Dedifferentiated amniotic fluid mesenchymal stem cell (primary cell): ENCODE measurements around the gene CHRM4.
A peak's percentile ranks its signal among the peaks of the same experiment; 100 is the strongest.
"Not testable (repeated sequence)": the region's sequence is repeated elsewhere in the genome, so short reads cannot be mapped to it uniquely, and the experiment has no call there.

Source experiments
- DNase-seq: peaks from one replicate; pipeline ENCODE4 v3.0.0-alpha.2; 2016; ENCODE audit errors: extremely low spot score

Gene CHRM4

DNA sequence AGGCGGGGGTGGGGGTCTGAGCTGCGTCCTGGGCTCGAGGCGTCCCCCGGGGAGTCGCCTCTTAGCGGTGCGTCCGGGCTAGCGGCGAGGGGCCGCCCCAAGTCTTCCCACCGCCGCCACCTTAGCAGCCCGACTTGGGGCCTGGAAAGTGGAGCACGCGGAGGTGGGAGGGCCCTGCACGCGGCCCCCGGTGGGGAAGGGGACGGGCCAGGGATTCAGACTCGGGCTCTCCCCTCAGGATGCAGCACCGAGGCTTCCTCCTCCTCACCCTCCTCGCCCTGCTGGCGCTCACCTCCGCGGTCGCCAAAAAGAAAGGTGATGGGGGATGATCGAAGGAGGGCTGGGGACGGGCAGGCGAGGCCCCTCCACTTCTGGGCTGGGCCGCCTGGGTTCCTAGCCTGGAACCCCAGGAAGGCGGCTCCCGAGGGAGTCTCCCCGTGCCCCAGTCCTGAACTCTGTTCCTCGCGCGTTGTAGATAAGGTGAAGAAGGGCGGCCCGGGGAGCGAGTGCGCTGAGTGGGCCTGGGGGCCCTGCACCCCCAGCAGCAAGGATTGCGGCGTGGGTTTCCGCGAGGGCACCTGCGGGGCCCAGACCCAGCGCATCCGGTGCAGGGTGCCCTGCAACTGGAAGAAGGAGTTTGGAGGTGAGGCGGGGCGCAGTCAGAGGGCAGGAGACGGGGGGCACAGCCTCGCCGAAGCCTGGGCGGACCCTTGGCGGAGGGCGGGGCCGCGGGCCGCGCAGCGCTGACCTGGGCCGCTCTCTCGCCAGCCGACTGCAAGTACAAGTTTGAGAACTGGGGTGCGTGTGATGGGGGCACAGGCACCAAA lies 9.5 kb downstream of the CHRM4 start:
- DNase-seq: no peak

DNA sequence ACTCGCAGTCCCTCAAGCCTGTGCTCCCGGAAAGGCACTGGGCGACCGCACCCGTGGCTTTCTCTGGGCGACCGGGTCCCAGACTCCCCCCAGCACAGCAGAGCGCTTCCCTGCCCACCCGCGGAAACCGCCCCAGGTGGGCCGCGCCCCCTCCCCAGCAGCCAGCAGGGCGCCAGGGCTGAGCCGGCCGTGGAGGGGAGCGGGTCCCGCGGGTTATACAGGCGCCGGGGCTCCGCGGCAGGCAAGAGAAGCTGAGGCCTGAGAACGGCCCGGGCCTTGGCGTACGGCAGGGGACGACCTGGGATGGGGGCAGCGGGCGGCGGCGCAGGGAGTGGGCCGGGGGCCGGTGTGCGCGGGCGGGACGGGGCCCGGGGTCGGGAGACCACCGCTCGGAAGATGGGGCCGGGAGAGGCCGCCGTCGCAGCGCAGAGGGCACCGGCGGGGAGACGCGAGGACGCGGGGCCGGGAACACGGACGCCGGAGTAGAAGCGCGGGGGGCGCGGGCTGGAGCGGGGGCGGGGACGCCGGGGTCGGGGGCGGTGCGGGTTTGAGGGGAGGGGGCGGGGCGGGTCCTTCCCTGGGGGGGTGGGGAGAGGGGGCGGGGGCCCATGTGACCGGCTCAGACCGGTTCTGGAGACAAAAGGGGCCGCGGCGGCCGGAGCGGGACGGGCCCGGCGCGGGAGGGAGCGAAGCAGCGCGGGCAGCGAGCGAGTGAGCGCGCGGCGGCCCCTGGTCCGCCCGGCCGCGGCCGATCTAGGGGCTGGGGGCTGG lies 10.3 kb downstream of the CHRM4 start, which contains the start of gene MDK:
TSS of gene MDK (plus strand) at position 622 of the 771 bp plus-strand sequence. CDS start 389 bp downstream, outside the sequence.
- no peak for DNase-seq

DNA sequence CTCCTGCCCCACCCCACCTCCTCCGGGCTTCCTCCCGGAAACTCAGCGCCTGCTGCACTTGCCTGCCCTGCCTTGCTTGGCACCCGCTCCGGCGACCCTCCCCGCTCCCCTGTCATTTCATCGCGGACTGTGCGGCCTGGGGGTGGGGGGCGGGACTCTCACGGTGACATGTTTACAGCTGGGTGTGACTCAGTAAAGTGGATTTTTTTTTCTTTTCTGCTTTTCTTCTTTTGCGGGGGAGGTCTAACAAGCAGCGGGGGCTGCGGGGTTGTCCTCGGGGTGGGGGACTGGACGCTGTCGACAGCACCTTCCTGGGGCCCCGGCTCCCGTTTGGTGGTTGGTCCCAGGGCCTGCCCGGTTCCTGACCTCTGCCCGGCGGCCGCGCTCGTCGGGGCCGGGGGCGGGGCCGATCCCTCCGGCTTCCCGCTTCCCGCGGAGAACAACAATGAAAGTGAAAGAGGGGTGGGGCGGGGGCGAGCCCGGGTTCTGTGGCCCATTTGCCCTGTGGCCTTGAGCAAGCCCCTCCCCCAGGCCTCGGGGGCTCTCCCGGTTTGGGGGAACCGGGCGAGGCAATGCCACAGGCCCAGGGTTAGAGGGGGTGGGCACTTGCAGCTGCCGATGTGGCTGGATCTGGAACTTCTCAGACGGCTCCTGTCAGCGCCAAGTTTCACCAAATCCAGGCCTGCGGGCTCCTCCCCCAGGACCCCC lies 11.1 kb downstream of the CHRM4 start:
- DNase-seq: no peak

DNA sequence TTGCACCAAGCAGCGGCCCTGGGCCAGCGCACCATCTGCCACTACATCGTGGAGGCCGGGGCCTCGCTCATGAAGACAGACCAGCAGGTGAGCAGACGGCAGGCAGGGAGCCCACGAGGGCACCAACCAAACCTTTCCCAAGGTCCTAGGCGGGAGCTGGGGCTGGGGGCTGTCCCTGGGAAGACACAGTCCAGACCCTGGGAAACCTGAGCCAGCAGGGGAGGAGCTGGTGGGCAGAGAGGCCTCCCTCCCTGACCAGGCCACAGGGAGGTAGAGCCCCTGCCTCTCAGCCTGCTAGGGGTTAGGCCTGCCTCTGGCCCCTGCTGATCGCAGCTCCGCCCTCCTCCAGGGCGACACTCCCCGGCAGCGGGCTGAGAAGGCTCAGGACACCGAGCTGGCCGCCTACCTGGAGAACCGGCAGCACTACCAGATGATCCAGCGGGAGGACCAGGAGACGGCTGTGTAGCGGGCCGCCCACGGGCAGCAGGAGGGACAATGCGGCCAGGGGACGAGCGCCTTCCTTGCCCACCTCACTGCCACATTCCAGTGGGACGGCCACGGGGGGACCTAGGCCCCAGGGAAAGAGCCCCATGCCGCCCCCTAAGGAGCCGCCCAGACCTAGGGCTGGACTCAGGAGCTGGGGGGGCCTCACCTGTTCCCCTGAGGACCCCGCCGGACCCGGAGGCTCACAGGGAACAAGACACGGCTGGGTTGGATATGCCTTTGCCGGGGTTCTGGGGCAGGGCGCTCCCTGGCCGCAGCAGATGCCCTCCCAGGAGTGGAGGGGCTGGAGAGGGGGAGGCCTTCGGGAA lies 11.9 kb downstream of the CHRM4 start:
- DNase-seq: not testable (repeated sequence)

DNA sequence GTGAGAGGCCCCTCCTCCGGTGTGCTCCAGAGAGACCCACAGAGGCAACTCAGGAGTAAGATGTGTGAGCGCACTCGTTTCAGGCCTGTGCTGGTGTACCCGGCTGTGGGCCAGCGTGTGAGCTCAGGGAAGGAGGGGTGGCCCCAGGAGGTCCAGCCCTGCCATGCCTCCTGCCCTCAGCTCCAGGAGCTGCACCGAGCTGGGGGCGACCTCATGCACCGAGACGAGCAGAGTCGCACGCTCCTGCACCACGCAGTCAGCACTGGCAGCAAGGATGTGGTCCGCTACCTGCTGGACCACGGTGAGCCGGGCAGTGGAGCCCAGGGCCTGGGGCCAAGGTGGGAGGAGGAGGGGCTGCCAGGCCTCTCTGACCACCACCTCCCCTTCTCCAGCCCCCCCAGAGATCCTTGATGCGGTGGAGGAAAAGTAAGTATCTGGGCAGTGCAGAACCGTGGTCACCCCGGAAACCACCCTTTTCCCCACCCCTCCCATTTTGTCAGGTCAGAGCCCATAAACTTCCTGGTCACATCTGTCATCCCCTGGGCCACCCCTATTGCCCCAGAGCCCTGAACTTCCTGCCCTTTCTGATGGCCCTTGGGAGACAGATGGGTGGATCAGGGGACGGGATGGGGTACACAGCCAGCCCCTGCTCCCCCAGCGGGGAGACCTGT lies 12.6 kb downstream of the CHRM4 start:
- no peak for DNase-seq

DNA sequence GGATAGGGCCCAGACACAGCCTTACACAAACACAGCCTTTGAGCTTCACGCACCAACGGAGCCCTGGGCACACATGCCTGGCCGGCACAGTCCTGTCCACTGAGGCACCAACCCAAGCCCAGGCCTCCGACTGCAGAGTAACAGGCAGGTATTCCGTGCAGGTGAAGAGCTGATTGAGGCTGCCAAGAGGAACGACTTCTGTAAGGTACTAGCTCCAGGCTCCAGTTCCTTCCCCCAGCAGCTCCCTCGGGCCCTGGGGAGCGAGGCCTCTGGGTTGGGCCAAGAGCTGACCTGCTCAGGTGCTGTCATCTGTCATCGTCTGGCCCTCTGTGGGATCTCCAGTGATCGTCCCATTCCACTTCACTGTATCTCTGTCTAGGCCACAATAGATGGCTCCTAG lies 13.3 kb downstream of the CHRM4 start:
- DNase-seq: no peak

DNA sequence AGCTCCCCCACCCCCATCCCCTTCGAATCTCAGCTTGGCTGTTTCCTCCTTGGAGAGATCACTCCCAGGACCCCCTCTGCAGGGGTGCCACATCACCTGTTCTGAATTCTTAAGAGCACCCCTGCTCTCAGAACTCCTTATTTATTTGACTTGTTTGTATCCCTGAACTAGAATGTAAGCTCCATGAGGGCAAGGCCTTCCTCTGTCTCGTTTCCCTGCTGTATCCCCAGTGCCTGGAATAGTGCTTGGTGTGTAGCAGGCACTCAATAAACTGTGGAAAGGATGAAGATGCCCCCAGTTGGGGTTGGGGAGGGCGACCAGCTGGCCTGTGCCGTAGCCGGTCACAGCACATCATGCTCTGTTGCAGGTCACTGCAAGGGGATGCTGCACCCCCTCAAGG lies 13.7 kb downstream of the CHRM4 start:
- no peak for DNase-seq

DNA sequence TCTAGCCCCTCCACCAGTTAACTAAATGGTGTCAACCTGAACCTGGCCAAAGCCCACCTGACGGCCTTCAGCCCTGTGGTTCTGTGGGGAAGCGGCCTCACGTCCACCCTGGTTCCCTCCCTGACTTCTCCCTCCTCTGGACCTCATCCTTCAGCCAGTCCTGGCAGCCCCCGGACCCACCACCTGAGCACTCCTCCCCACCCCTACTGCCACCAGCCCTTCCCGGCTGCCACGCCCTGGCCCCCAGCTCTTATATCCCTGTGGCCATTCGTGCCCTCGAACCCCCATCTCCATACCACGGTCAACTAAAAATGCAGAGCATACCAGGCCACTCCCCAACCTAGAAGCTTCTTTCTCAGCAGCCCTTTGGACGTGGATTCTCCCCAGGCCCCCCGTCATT lies 14.3 kb downstream of the CHRM4 start:
- no peak for DNase-seq

DNA sequence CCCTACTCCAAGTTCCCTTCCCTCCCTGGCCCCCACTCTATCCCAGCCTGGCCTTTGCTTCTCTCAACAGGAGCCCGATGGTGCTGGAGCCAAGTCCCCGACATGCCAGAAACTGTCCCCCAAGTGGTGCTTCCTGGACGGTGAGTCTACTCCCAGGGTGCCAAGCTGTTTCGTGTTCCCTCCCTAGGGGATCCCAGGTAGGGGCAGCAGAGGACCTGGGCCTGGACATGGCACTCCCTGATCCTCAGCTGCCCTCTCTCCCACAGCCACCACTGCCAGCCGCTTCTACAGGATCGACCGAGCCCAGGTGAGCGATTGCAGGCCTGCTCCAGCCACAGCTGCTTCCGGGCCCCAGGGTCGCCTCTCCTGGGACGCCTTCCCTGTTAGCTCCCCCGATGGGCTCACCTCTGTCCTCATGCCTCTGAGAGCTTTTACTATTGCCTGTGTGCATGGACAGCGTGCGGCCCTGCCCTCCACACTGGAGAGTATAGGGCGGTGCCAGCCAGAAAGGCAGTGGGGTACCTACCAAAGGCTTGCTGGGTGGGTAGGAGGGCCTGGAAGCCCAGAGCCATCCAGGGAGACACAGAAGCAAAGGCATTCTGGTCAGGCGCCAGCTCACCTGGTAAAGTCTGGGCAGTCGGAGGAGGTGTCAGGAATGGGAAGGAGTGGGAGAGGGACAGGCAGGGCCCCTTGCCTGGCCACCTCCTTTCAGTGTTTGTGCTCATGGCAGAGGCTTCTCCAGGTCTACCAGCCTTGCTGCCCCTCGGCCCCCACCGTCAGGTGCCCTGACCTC lies 15.1 kb downstream of the CHRM4 start:
- DNase-seq: no peak

DNA sequence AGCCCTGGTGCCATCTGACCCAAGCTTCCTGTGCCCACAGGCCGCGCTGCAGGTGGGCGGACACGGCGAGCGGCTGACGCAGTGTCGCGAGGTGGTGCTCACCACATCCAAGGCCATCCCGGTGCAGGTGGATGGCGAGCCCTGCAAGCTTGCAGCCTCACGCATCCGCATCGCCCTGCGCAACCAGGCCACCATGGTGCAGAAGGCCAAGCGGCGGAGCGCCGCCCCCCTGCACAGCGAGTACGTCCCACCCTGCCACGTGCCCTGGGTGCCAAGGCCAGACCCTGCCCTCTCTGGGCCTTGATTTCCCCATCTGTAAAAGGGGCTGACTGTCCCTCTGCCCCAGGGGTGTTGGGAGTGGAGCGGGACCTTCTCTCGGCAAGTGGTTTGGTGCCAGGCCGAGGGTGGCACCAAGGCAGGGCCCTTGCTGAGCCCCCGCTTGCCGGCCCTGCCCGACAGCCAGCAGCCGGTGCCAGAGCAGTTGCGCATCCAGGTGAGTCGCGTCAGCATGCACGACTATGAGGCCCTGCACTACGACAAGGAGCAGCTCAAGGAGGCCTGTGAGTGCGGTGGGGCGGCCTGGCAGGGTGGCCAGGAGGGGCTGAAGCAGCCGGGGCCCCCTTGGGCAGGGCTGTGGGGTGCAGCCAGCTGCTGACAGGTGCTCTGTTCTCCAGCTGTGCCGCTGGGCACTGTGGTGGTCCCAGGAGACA lies 16.0 kb downstream of the CHRM4 start:
- no peak for DNase-seq

DNA sequence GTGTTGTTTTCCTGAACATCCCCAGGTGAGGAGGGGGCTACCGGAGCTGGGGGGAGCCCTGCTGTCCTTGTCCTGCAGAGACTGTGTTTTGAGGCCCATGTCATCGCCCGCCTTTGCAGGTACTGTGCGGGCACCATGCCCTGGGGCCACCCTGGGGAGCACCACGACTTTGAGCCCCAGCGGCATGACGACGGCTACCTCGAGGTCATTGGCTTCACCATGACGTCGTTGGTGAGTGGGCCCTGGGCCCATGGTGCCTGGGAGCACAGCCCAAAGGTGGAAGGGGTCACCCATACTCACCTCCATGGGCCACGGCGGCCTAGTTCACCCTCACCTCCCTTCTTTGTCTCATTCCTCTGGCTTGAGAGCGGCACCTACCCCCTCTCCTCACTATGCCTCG lies 16.8 kb downstream of the CHRM4 start:
- no peak for DNase-seq

DNA sequence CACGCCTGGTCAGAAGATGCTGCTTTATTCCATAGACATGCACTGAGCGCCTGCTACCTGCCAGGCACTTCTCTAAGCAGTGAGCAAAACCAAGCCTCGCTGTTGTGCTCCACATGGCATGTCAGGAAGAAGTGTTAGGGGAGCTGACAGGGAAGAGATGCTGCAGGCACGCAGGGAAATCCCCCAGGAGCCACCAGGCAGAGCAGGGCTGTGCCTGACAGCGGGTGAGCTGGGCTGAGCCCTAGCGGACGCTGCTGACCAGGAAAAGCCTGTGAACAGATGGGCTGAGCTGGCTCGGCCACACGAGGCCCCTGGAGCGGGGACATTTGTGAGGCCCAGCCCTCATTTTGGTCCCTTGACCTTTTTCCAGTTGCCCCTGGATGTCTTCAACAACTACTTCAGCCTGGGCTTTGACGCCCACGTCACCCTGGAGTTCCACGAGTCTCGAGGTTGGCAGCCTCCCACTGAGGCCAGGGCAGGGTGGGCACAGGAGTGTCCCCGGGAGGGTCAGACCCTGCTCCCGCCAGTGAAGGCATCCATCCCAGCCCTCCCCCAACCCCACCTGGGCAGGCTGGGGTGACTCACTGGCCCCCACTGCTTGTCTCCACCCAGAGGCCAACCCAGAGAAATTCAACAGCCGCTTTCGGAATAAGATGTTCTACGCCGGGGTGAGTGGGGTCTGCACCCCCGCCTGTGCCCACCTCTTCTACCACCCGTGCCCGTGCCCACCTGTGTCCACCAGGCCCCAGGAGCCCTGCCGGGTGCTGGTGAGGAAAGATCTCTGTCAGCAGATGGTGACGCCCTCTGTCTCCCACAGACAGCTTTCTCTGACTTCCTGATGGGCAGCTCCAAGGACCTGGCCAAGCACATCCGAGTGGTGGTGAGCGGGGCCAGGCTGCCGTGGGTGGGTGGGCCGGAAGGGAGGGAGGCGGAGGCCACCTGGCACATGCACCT lies 17.5 kb downstream of the CHRM4 start:
- no peak for DNase-seq

DNA sequence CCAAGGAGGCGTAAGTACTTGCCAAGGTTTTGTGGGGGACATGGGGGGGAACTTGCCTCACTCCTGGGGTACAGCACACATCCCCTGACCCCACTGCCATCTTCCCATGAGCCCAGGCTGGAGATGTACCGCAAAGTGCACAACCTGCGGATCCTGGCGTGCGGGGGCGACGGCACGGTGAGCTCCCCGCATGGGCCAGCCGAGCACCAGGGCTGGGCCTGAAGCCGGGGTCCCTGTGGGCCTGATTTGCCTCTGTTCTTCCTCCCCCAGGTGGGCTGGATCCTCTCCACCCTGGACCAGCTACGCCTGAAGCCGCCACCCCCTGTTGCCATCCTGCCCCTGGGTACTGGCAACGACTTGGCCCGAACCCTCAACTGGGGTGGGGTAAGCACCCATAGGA lies 19.1 kb downstream of the CHRM4 start:
- not testable (repeated sequence) for DNase-seq

DNA sequence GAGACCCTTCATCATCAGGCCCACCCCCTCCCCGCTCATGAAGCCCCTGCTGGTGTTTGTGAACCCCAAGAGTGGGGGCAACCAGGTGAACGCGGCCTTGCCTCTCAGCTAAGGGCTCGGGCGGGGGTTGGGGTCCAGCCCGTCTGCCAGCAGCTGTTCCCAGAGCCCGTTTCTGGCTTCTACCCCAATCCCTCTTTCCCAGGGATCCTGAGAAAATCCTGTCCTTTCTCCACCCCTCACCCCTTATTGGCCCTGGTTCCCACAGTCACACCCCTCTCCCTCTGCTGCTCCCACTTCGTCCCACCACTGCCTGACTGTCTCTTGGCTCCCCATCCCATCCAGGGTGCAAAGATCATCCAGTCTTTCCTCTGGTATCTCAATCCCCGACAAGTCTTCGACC lies 19.5 kb downstream of the CHRM4 start:
- DNase-seq: no peak

DNA sequence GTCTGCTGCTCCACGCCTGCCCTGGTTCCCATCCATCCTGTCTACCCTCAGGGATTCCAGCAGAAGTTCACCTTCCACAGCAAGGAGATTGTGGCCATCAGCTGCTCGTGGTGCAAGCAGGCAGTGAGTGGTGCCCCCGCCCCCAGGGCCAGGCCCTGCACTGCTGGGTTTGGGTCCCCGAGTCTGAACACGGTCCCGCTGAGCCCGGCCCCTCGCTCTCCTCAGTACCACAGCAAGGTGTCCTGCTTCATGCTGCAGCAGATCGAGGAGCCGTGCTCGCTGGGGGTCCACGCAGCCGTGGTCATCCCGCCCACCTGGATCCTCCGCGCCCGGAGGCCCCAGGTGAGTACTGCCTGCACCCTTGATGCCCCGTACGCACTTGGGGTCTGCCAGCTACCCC lies 20.3 kb downstream of the CHRM4 start:
- DNase-seq: not testable (repeated sequence)

DNA sequence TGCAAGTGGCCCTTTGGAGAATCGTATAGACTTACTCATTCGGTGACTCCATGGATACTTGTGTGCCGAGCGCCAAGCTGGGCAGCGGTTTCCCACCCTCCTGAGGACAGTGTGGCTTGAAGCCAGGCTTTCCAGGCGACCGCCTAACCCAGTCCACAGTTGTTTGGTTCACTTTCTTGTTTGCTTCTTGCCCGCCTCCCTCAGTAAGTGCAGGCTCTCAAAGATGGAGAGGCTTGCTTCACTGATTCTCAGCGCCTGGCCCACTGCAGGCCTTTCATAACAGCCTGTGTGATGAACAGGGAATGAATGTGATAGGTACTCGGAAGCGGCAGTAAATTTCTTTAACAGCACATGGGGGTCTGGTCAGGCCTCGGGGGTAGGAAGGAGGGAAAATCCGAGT lies 21.3 kb downstream of the CHRM4 start:
- DNase-seq: no peak

DNA sequence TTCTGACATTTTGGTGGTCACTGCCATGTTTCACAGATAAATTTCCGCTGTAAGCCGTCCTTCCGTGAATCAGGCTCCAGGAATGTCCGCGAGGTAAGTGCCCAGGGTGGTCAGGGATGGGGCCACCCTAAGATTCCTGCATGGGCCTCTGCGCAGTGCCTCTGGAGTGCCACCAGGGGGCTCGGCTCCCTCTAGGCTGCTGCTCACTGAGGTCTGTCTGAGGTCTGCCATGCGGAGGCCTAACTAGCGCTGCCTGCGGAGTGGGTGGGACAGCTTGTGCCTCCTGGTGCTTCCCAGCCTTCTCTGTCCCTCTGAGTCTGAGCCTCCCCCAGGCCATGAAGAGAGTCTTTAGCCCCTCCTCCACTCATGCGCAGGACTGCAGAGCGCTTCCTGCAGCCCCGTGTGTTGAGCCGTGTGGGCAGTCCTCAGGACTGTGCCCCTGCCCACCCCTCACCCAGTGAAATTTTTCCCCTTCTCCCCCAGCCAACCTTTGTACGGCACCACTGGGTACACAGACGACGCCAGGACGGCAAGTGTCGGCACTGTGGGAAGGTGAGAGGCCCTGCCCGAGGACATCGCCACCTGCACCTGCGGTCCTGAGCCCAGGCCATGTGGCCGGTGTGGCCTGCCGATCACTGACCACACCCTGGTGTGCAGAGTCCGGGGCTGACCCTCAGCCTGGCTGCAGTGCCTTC lies 22.0 kb downstream of the CHRM4 start:
- DNase-seq: peak; percentile 55

DNA sequence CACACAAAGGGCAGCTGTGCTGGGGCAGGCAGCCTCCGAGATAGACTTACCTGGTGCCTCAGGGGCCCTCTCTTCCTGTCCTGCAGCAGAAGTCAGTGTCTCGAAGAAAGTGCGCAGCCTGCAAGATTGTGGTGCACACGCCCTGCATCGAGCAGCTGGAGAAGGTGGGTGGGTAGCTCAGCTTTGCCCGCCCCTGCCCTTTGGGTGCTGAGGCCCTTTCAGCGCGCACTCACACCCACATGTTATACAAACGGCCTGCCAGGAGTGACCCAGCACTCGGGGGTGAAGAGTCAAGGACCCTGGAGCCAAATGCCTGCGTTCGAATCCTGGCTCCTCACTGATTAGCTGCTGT lies 23.7 kb downstream of the CHRM4 start:
- no peak for DNase-seq
